HuH-7 (cell line): ENCODE measurements around the gene MAP1LC3B2.
"Not testable (repeated sequence)": the region's sequence is repeated elsewhere in the genome, so short reads cannot be mapped to it uniquely, and the experiment has no call there.

ENCODE experiments used
- DNase-seq: peaks from one replicate; pipeline ENCODE4 v3.0.0; 2011; ENCODE audit warnings: low spot score

Gene MAP1LC3B2

GRCh38 chr12:116561181-116561821 is 2.1 kb downstream of the MAP1LC3B2 start:
- DNase-seq: no peak

GRCh38 chr12:116562090-116562489 is 2.9 kb downstream of the MAP1LC3B2 start:
- DNase-seq: no peak

- no peak for DNase-seq
These were observed 4.1 kb downstream of the MAP1LC3B2 start for GRCh38 chr12:116563262-116563661.

GRCh38 chr12:116564080-116564479 is 4.9 kb downstream of the MAP1LC3B2 start:
- DNase-seq: peak; percentile 27

- DNase-seq: not testable (repeated sequence)
These were observed 6.0 kb downstream of the MAP1LC3B2 start for GRCh38 chr12:116565221-116565620.

GRCh38 chr12:116565963-116566362 is 6.8 kb downstream of the MAP1LC3B2 start:
- DNase-seq: no peak

- DNase-seq: no peak
These were observed 9.0 kb downstream of the MAP1LC3B2 start for GRCh38 chr12:116568203-116568602.

GRCh38 chr12:116571089-116571488 is 11.9 kb downstream of the MAP1LC3B2 start:
- no peak for DNase-seq

- DNase-seq: no peak
These were observed 14.6 kb downstream of the MAP1LC3B2 start for GRCh38 chr12:116573776-116574175.

- DNase-seq: not testable (repeated sequence)
These were observed 16.6 kb downstream of the MAP1LC3B2 start for GRCh38 chr12:116575754-116576153.

GRCh38 chr12:116577154-116577561 is 18.0 kb downstream of the MAP1LC3B2 start:
- DNase-seq: no peak

- DNase-seq: no peak
These were observed 18.9 kb downstream of the MAP1LC3B2 start for GRCh38 chr12:116578051-116578450.

- DNase-seq: no peak
These were observed 23.4 kb downstream of the MAP1LC3B2 start for GRCh38 chr12:116582610-116583009.

GRCh38 chr12:116583129-116583694 is 24.0 kb downstream of the MAP1LC3B2 start:
- DNase-seq: no peak

- DNase-seq: no peak
These were observed 28.1 kb downstream of the MAP1LC3B2 start for GRCh38 chr12:116587270-116587669.

- no peak for DNase-seq
These were observed 29.3 kb downstream of the MAP1LC3B2 start for GRCh38 chr12:116588390-116589028.

GRCh38 chr12:116589581-116589980 is 30.4 kb downstream of the MAP1LC3B2 start:
- no peak for DNase-seq

GRCh38 chr12:116590561-116590960 is 31.4 kb downstream of the MAP1LC3B2 start:
- peak; percentile 18 for DNase-seq

GRCh38 chr12:116591855-116592637 is 32.9 kb downstream of the MAP1LC3B2 start:
- DNase-seq: peak; percentile 20

GRCh38 chr12:116592731-116593130 is 33.5 kb downstream of the MAP1LC3B2 start:
- no peak for DNase-seq

- no peak for DNase-seq
These were observed 35.3 kb downstream of the MAP1LC3B2 start for GRCh38 chr12:116594325-116595038.

GRCh38 chr12:116595186-116595585 is 36.0 kb downstream of the MAP1LC3B2 start:
- no peak for DNase-seq
